Vagina (tissue), 2 donors: ENCODE results near the gene CPA1. TPM values are rescaled to one million over a fixed set of nuclear protein-coding genes. Genes with fewer than 3 reads are reported as not detected.
A peak's percentile ranks its signal among the peaks of the same experiment; 100 is the strongest.

ENCODE experiments used
- DNase-seq, 2 donors: peaks; one replicate each; pipeline ENCODE4 v3.0.0-alpha.2; 2017; ENCODE audit errors: extremely low spot score in 2 of 2
- H3K27ac ChIP-seq: fragments of 200-600 bp; sonication (generic); one replicate; pipeline ENCODE4 v1.5.1; 2019
- H3K27me3 ChIP-seq: fragments of 200-600 bp; sonication (generic); one replicate; pipeline ENCODE4 v1.5.1; 2019
- H3K36me3 ChIP-seq, 2 donors: fragments of 200-600 bp; sonication (generic); one replicate each; pipeline ENCODE4 v1.5.1; 2017 to 2019
- H3K4me1 ChIP-seq: fragments of 200-600 bp; sonication (generic); one replicate; pipeline ENCODE4 v1.5.1; 2019
- H3K4me3 ChIP-seq, 2 donors: fragments of 200-600 bp; sonication (generic); 1 replicate in 1 of 2; 2 replicates in 1 of 2; pipeline ENCODE4 v1.5.1; 2016 to 2019
- H3K9me3 ChIP-seq: fragments of 200-600 bp; sonication (generic); one replicate; pipeline ENCODE4 v1.5.1; 2019
- POLR2A ChIP-seq, 2 donors: fragments of 450-650 bp; IDR thresholded peaks; one replicate each; pipeline ENCODE4 v1.6.1; 2017; ENCODE audit warnings: antibody characterized with exemption in 2 of 2, mild to moderate bottlenecking in 2 of 2, moderate library complexity in 2 of 2
- POLR2AphosphoS5 ChIP-seq, 2 donors: sonication (generic); formaldehyde crosslinking; IDR thresholded peaks; one replicate each; pipeline ENCODE4 v1.9.0; 2017; ENCODE audit warnings: antibody characterized with exemption in 2 of 2, mild to moderate bottlenecking in 2 of 2, low read depth in 1 of 2; ENCODE audit not compliant: insufficient read depth in 1 of 2
- intact Hi-C: fragments of 100-400 bp; cut with DNase I; formaldehyde crosslinking; loops from one replicate; pipeline ENCODE4 v1.15.1; 2023
- total RNA-seq: library from RNA; depleted of rRNA; stranded (reverse); fragments of >200 nt; gene quantifications from one replicate; pipeline ENCODE4 v1.2.3, GENCODE V29; 2016
- TF ChIP-seq, protein P1 (sequence below), 3 experiments: fragments of 450-650 bp in 2 of 3; fragments of 200-600 bp in 1 of 3; sonication (generic) in 1 of 3; IDR thresholded peaks; one replicate each; pipeline ENCODE4 v1.5.1; 2017 to 2019; ENCODE audit warnings: antibody characterized with exemption in 3 of 3, mild to moderate bottlenecking in 2 of 3, moderate library complexity in 2 of 3

CPA1 gene
- total RNA-seq, 1 donor from 2014 or later = not detected

DNA sequence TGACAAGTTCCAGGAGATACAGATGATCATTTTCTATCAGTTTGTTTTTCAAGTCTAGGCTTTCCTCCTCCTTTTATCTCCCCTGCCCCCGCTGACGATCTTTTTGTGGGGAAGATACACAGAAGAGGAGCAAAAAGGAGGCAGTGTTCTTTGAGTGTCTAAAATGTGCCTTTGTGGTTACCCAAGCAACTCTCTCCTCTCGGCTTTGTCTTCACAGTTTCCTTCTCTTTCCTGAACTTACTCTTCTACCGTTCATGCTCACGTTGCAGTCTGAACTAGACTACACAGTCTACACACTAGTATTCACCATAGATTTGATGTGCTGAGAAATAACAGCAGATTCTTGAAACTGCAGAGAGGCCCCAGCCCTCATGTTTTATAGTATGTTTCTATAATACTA is 36.9 kb downstream of the CPA1 start:
- Histone ChIP-seq H3K9me3 (no peaks in the 10 kb centered on the region), H3K36me3 (no peaks in the 10 kb centered on the region), H3K27me3 (no peaks in the 10 kb centered on the region), H3K4me1 (no peaks in the 10 kb centered on the region), H3K4me3 (no peak overlapping the region), H3K27ac (no peak overlapping the region)
- DNase-seq = no peak
- TF ChIP-seq POLR2AphosphoS5 (IDR thresholded peaks at IDR 0.05; ENCODE audit: insufficient read depth in 1 of 2, low read depth in 1 of 2) (no peak), POLR2A (IDR thresholded peaks at IDR 0.05) (no peak)
- TF ChIP-seq, protein P1, sequence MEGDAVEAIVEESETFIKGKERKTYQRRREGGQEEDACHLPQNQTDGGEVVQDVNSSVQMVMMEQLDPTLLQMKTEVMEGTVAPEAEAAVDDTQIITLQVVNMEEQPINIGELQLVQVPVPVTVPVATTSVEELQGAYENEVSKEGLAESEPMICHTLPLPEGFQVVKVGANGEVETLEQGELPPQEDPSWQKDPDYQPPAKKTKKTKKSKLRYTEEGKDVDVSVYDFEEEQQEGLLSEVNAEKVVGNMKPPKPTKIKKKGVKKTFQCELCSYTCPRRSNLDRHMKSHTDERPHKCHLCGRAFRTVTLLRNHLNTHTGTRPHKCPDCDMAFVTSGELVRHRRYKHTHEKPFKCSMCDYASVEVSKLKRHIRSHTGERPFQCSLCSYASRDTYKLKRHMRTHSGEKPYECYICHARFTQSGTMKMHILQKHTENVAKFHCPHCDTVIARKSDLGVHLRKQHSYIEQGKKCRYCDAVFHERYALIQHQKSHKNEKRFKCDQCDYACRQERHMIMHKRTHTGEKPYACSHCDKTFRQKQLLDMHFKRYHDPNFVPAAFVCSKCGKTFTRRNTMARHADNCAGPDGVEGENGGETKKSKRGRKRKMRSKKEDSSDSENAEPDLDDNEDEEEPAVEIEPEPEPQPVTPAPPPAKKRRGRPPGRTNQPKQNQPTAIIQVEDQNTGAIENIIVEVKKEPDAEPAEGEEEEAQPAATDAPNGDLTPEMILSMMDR (IDR thresholded peaks at IDR 0.05) = no peak
- intact Hi-C loops = no loop called here

DNA sequence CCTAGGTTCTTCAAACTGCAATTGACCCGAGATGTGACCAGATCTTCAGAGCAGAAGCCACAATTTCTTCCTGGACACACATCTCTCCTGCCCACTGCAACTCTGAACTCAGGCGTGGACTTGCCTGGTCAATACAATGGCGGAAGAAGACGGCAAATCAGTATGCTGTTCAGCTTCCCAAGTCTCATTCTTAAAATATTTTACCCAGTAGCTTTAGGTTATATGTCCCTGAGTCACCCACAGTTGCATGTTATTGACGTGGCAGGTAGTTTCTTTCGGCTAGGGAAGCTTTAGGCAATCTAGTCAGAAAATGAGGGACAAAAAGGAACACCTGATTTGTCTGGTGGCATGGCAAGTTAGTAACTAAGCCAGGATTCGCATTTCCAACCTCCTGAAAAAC is 38.0 kb downstream of the CPA1 start:
- Histone ChIP-seq H3K9me3 (no peaks in the 10 kb centered on the region), H3K4me1 (no peaks in the 10 kb centered on the region), H3K36me3 (no peaks in the 10 kb centered on the region), H3K4me3 (no peak overlapping the region), H3K27ac (no peak overlapping the region), H3K27me3 (no peaks in the 10 kb centered on the region)
- DNase-seq = no peak
- intact Hi-C loops = no loop called here
- TF ChIP-seq, protein P1 (IDR thresholded peaks at IDR 0.05) = no peak
- TF ChIP-seq POLR2A (IDR thresholded peaks at IDR 0.05) (no peak), POLR2AphosphoS5 (IDR thresholded peaks at IDR 0.05; ENCODE audit: insufficient read depth in 1 of 2, low read depth in 1 of 2) (no peak)

DNA sequence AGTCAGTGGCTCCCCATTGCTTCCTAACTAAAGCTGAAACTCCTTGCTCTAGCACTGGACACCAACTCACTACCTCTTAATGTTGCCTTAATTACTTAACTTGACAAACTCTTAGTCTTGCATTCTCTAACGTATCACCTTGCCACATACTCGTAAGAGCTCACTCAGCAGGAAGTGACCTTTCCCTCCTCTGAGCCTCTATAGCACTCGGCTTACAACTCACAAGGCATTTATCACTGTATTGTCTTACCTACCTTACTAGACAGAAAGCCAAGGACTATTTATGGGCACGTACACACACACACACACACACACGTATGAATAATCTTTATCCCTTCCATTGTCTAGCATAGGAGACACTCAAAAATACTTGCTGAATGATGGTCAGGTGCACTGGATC is 39.4 kb downstream of the CPA1 start:
- intact Hi-C loops = no loop called here
- DNase-seq = no peak
- no peaks in the 10 kb centered on the region for H3K9me3 ChIP-seq
- H3K27me3 ChIP-seq = no peaks in the 10 kb centered on the region
- no peak overlapping the region for H3K4me3 ChIP-seq
- no peak for TF ChIP-seq POLR2A (IDR thresholded peaks at IDR 0.05)
- TF ChIP-seq, protein P1 (IDR thresholded peaks at IDR 0.05) = no peak
- peak in 1 of 2 donors; percentile 7 for TF ChIP-seq POLR2AphosphoS5 (IDR thresholded peaks at IDR 0.05; ENCODE audit: insufficient read depth in 1 of 2, low read depth in 1 of 2)
- H3K36me3 ChIP-seq = no peaks in the 10 kb centered on the region
- H3K27ac ChIP-seq = no peak overlapping the region
- H3K4me1 ChIP-seq = no peaks in the 10 kb centered on the region

DNA sequence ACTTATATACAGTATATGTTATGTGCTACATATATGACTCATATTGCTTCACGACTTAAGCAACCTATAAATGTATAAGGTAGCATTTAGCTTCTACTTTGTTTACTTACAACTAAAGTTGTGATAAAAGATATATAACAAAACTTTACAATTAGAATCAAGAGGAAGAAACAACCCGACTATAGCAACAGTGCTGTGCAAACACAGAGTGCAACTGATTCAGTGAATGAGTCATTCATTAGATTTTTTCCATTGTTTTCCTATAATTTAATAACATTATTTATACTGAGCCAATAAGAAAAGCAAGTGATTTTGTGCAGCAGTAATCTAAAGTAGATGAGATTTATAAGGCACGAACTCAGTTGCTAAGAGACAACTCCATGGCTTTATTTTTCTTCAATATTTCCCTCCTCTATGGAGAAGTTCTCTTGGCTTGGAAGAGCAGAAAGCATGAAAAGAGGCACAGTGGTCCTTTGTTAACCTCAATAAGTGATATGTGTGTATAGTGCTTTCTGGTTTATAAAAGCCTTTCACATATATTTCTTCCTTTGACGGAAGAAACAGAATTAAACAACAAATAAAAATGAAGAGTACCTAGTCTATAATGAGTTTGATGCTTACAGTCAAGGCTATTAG is 40.8 kb downstream of the CPA1 start:
- Histone ChIP-seq H3K36me3 (no peaks in the 10 kb centered on the region), H3K27ac (no peak overlapping the region), H3K4me1 (no peaks in the 10 kb centered on the region), H3K27me3 (no peaks in the 10 kb centered on the region), H3K4me3 (no peak overlapping the region), H3K9me3 (no peaks in the 10 kb centered on the region)
- DNase-seq = no peak
- intact Hi-C loops = no loop called here
- TF ChIP-seq, protein P1 (IDR thresholded peaks at IDR 0.05) = no peak
- no peak for TF ChIP-seq POLR2A (IDR thresholded peaks at IDR 0.05)

DNA sequence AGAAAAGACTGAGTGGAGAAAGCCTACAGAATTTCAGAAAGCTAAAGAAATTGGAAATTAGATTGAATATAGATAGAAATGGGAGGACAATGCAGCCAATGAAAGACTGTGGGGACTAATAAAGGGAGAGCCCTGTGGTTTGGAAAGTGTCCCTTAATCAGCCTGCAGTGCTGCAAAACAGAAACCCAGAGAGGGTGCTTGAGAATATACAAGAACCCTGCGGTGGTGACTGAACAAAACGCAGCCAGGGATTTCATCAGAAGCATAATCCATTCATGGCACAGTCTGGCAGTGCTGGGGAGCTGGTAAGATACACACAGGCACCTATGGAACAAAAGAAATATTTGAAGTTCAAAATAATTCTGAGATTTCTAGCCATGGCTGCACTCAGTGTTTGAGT is 41.4 kb downstream of the CPA1 start:
- Histone ChIP-seq H3K27me3 (no peaks in the 10 kb centered on the region), H3K9me3 (no peaks in the 10 kb centered on the region), H3K4me1 (no peaks in the 10 kb centered on the region), H3K27ac (no peak overlapping the region), H3K4me3 (no peak overlapping the region), H3K36me3 (no peaks in the 10 kb centered on the region)
- no peak for DNase-seq
- TF ChIP-seq POLR2AphosphoS5 (IDR thresholded peaks at IDR 0.05; ENCODE audit: insufficient read depth in 1 of 2, low read depth in 1 of 2) (no peak), POLR2A (IDR thresholded peaks at IDR 0.05) (no peak)
- TF ChIP-seq, protein P1 (IDR thresholded peaks at IDR 0.05) = no peak
- intact Hi-C loops = no loop called here
